ENCODE measurements around the gene MUC15.

MUC15 gene

DNA sequence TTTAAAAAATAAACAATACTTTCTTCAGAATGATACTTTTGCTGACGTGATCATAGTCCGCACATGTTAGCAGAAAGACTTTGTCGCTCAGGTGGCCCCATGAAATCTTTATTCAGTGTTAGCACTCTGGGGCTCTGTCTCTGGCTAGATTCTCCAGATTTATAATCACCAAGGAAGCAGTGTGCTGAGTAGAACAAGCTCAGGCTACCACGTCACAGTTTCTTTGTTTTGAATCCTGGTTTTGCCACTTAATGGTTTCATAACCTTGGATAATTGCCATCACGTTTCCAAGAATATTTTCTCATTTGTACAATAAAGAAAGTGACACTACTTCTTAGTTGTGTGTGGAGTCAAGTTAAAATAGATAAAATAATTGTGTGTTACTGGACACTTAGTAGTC lies 3.9 kb upstream of the MUC15 start:
- DNase-seq (ENCODE audit: low read depth) = no peak

DNA sequence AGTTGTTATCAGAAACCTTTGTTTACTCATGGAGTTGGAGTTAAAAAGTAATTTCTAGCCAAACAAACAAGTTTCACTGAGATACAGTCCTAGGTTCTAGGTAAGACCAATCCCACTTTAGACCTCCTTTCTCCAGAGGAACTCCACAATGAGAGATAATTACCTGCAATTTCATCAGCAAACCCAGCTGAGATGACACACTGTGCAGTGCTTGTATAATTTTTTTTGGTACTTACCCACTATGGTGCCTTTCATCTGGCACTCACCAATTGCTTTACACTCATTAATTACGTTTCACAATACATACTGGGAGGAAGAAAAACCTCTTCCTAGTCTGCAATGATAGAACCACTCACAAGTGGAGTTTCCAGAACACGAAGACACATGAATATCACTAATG lies 1.8 kb upstream of the MUC15 start:
- no peak for DNase-seq (ENCODE audit: low read depth)

DNA sequence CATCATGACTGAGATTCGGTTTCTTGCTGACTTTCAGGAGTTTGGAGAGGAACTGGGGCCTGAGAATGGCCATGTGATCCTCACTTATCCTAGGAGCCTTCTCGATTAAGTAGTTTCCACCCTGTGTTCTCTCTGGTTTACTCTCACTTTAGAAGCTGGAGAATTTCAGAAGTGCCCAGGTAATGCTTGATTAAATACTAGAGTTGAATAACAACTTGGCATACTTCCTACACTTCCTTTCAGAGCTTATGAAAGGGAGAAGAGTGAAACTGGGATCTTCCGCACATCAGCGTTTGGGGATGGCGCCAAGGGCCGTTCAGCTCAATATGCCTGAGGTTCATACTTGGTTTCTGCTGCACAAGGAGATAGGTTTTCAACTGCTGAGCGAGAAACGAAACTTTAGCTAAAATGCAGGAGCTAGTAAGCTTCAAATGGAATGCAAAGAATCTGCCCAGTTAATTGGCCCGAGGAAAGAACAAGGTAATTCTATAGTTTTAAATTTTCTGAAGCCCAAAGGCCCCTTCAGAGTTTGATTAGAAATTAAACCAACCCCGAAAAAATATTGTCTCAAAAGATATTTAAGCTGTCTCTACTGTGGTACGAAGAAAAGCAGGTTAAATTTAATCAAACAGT lies 823 bp upstream of the MUC15 start:
- DNase-seq (ENCODE audit: low read depth) = no peak

DNA sequence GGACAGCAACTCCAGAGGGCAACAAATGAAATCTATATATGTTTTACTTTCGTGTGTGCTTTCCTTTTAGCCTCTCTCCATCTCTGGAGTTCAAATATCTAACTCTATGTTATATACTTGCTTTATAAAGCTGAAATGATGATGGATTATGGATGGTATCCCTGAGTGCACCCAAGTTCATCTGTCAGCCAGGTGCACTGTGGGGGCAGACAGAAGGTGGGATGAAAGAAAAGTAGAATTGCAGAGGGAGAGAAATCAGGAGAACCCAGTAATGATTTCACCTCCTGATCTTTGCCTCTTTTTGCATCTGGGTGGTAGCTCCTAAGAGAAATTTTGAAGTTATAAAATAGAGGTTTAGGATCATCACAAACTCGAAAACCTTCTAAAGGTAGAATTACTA lies 2.4 kb downstream of the MUC15 start:
- no peak for DNase-seq (ENCODE audit: low read depth)

DNA sequence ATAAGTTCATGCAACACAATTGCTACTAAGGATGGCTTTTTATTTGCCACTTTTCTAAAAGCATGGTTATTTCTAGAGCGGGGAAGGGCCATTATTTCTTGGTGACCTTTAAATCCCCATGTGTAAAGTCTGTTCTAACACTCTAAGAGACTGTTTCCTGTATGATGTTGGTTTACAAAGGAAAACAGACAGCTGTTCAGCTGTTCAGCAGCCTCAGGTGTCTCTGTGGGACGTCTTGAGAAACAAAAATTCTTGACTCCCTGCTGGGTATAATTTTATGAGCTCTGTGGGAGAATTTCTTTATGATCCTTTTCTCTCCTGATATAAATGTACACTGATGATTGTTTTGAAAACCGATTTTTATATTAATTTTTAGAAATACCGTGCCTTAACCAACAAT lies 13.9 kb downstream of the MUC15 start:
- DNase-seq (ENCODE audit: low read depth) = no peak

DNA sequence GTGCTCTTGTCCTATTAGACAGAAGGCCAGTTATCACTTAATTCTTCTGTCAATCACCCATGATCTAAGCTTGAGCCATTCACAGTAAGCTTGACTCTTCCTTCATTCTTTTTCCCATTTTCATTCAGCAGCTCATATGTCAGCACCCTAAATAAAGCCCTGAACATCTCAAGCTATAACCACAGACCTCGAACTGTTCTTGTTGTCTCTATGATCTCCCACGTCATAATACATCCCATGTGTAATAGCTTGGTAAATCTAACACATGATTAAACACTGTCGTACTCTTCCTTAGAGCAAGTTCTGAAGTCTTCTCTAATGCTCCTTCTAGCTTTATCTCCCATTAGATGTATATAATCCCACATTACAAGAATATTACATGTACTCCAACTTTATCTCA lies 14.4 kb downstream of the MUC15 start:
- no peak for DNase-seq (ENCODE audit: low read depth)

DNA sequence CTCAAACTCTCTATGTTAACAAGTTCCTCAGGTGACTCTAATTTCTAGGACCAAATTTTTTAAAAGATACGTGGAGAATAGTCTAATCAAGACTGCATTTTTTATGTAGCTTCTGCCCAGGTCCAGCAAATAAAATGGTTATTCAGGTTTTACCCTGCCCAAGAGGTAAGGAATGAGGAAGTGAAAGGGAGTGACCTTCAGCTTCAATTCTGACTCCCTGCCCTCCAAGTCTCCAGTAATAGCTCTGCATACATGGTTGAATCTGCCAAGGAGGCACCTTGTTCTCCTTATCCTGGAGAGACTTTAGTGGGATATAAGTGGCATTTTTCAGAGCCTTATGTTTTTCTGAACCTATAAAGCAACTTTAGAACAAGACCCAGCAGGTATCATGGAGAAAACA lies 15.5 kb downstream of the MUC15 start:
- DNase-seq (ENCODE audit: low read depth) = no peak

DNA sequence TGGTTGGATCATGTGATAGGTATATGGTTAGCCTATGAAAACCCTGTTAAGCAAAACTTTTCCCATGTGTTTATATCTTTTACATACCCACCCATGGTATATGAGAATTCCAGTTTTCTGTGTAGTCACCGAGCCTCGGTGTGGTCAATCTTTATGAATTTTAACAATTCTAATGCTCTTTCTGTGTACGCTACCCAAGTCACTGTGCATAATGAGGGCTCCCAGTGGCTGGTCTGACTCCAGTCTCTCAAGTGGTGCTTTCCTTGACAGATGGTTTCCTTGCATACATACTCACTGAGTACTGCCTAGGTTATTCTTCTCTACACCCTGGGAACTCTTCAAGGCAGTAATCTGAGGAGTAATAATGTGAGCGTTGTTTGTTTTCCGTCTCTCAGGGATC lies 17.6 kb downstream of the MUC15 start:
- no peak for DNase-seq (ENCODE audit: low read depth)

DNA sequence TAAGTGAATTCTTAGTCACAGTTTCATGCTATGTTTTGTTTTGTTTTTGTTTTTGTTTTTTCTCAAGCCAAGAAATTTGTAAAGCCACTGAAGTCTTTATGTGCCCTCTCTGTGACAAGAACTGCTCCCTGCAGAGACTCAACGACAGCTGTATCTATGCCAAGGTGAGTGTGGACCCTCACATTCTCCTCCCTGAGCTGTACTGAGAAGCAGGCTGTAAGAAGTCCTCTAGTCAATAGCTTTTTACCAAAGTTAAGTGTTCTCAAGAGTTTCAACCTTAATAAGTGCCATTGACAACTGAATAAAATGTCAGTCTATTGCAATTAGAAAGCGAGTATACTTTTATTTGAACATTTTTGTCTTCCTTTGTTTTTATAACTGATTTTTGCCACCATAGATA lies 18.9 kb downstream of the MUC15 start:
- DNase-seq (ENCODE audit: low read depth) = no peak

DNA sequence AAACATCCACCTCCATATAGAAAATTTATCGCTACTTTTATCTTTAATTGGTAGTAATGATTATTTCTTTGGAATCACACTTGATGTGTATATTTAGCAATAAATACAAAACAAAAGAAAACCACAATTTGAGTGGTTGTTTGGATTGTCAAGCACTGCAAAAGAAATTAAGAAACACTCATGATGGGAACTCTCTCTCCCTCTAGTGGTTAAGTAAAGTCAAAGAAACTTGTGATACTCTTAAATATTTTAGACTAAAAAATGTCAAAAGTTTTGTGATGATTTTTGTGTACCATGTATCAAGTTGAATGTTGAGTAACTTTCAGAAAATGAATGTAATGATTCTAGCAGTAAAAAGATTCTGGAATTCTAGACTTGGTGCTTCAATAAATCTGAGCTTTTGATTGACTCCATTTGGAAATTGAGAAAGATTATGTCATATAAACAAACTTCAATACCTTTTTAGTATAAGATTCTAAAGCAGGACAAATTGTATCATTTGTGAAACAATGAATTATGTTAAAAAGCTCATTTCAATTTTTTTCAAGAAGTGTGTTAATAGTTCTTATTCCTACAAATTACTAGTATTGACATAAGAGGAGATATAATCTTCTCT lies 20.8 kb downstream of the MUC15 start:
- no peak for DNase-seq (ENCODE audit: low read depth)

DNA sequence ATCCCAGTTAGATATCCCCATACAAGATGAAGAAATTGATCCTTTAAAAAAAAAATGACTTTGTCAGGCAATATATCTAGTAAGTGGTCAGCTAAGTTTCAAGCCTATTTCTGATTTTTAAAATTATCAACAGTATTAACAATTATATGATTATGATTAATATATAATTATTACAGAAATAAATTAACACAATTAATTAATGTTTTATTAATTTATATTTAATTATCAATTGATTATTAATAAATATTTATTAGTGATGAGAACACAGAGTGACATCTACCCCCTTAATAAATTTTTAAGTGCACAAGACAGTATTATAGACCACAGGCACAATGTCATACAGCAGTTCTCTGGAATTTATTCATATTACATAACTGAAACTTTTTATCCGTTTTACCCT lies 22.0 kb downstream of the MUC15 start:
- DNase-seq (ENCODE audit: low read depth) = no peak

DNA sequence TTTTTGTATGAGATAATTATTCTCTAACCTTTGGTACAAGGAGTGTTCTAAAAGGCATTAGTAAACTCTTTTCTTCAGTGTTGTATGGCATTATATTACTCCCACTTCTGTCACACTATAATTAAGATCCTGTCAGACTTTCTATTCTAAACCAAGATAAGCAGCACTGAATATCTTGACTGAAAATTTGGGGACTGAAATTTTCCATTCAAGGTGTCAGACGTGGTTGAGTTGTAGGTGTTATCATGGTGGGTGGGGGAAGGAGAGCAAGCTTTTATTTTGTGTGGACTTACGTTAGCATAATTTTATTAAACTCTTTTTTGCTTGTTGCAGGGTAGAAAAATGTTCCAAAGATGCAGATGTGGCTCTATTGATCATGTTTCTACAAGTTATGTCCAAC lies 22.9 kb downstream of the MUC15 start:
- DNase-seq (ENCODE audit: low read depth) = no peak

DNA sequence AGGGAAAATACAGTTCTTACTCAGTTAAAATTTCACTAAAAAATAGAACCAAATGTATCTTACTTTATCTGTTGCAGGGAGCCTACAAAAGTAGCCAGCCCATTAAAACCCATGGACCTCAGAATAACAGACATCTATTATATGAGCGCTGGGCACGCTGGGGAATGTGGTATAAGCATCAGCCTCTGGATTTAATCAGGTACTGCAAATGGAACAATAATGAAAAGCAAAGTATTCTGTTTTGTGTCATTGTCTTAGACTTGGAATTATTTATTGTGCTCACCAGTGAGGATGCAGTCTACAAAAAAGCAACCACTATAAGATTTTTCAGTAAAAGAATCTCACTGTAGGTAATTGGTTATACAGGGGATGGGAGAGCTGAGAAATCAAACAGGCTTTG lies 30.2 kb downstream of the MUC15 start:
- DNase-seq (ENCODE audit: low read depth) = no peak

DNA sequence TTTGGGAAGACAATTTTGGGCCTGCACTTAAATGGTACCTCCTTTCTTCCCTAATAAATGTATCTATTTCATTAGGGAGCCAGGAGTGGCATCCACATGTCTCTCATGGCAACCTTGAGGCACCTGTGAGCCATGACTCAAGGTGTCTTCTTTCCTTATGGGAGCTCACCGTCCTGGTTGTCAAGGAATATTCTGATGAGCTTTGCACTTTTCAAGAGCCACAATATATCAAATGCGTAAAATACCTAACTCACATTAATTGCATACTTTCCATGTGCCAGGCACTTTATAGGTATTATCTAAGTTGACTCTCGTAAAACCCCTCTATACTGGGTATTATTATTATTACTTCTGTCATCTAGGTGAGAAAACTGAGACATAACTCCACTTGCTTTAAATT lies 32.5 kb downstream of the MUC15 start:
- DNase-seq (ENCODE audit: low read depth) = no peak

DNA sequence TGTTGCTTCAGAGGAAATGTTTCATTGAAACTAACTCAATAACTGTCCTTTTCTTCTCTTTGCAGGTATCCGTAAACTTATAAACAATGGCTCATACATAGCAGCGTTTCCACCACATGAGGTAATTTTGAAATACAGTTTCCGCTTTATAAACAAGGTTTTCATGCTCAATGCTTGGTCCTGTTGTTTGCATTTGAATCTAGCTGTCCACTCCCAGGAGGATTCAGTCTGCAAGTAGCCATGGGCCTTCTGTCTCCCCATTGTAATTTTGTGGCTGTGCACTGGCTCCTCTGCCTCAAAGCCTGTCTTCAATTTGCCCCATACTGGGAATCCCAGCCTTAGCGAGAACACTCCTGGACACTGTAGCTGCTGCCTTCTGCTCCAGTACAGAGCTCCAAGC lies 34.7 kb downstream of the MUC15 start:
- DNase-seq (ENCODE audit: low read depth) = no peak

DNA sequence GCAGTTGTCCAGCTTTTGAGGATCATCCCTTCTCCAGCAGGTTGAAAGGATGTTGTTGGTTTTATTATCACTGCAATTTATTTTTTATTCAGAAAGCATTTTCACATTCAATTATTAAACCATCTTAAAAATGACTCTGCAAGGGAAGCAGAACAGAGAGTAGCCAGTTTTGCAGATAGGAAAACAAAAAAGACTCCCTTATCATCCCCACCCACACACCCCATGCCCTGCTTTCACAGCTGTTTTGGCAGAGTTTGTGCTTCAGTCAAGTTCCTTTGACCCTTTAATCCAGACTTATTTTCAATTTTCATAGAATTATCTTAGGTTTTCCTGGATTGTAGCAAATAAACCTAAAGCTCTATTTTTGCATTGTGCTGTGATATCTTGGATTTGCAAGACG lies 44.4 kb downstream of the MUC15 start:
- DNase-seq (ENCODE audit: low read depth) = no peak

DNA sequence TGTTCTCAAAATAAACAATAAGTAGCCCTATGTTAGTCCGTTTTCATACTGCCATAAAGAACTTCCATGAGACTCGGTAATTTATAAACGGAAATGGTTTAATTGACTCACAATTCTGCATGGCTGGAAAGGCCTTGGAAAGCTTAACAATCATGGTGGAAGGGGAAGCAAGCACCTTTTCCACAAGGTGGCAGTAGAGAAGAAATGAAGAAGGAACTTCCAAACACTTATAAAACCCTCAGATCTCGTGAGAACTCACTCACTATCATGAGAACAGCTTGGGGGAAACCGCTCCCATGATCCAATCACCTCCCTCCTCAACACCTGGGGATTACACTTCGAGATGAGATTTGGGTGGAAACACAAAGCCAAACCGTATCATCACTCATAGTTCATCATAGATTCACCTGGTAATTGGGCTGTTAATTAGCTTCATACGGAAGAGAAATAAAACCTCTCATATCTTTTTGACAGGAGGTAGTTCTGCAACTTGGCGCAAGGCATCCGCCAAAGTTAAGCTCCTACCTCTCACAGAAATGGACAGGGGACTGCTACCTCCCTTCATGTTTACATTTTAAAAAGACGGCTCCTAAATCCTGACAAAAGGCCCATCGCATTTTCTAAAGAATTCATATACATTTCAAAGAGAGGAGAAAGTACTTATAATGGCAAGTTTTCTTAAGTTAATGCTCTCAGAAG lies 49.0 kb downstream of the MUC15 start:
- peak; percentile 29 for DNase-seq (ENCODE audit: low read depth)

DNA sequence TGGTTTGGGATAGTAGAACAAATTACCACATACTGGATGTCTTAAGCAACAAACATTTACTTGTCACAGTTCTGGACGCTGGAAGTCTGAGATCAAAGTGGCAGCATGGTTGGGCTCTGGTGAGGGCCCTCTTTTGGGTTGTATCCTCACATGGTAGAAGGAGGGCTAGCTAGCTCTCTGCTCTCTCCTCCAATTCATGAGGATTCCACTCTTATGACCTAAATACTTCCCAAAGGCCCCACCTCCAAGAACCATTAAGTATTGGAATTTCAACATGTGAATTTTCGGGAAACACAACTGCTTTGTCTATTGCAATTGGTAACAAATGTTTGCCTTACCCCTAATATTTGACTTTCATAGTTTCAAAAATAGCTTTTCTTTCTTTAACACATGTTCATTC lies 52.6 kb downstream of the MUC15 start:
- DNase-seq (ENCODE audit: low read depth) = no peak

DNA sequence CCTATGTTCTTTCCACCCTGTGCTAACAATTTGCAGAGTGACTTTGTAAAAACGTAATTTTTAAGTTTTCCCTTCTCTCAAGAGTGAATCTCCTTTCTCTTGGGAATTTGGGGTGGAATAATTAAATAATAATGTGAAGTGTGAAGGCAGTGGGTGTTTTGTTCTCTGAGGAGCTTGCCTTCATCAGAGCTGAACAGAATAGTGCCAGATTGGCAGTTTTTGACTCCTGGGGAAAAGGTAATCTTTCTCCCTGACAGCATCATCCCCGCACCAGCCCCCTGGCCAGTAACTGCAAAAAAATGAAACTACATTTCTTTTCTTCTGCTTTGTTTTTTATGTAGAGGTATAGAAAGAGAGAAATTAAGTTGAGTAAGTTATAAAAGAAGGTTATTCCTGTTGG lies 59.9 kb downstream of the MUC15 start:
- DNase-seq (ENCODE audit: low read depth) = no peak

DNA sequence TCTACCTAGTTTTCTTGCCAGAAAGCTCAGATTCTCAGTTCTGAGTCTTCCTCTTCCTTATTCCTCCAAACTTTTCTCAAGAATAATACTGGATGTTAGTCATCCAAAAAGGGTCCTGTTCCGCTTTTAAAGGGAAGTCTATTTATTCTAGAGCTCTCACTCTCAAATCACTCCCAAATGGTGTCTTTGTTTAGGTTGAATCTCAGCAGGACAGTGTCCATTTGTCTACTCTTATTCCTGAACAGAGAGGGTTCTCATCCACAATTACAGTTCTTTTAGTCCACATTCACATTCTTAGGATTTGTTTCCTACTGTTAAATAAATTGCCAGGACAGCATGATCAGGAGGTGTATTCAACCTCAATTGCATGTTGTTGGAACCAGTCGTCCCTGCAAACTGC lies 61.3 kb downstream of the MUC15 start:
- no peak for DNase-seq (ENCODE audit: low read depth)

DNA sequence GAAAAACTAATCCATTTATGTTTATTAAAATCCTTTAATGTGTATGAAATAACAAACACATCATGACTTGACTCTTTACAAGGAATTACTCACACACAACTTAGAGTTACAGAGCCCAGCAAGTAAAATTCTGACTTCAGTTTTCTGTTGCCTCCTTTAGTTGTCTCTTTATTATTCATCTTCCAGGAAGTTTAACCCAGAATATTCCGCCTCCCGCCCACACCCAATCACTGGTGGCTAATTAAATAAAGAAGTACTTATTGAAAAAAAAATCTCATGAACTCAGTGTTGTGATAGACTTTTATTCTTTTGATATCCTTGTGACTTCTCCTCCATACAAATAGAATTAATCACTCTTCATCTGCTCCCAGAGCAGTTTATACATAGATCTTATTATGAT lies 61.9 kb downstream of the MUC15 start:
- no peak for DNase-seq (ENCODE audit: low read depth)

Data from EH (cell line).